Astrocyte of the cerebellum (primary cell): Measurements from ENCODE around the gene PTPN3.
A peak's percentile ranks its signal among the peaks of the same experiment; 100 is the strongest.

Experiments
- DNase-seq: peaks from one replicate; pipeline ENCODE4 v3.0.0-alpha.2; 2011; ENCODE audit warnings: low read depth
- H3K4me3 ChIP-seq: 2 replicates; pipeline ENCODE4 v1.5.1; 2011; ENCODE audit warnings: mild to moderate bottlenecking, low read depth, low read length, moderate library complexity
- CTCF ChIP-seq: IDR thresholded peaks from 2 replicates; pipeline ENCODE4 v1.5.1; 2012; ENCODE audit warnings: low read length, low read depth, moderate library complexity, mild to moderate bottlenecking; ENCODE audit errors: missing control alignments
- in situ Hi-C: cut with HindIII; loops from 2 replicates; pipeline ENCODE4 v1.10.0; 2017; ENCODE audit warnings: low sequenced_read_pairs

PTPN3 gene

GRCh38 chr9:109417054-109417453 lies 81.1 kb downstream of the PTPN3 start:
- TF ChIP-seq CTCF: no peak
- DNase-seq: no peak
- no peak overlapping the region for H3K4me3 ChIP-seq
- in situ Hi-C loops: no loop called here

- no peak for TF ChIP-seq CTCF
- H3K4me3 ChIP-seq: no peak overlapping the region
- no peak for DNase-seq
- in situ Hi-C loops: no loop called here
These were observed 81.9 kb downstream of the PTPN3 start for GRCh38 chr9:109416135-109416706.

GRCh38 chr9:109414125-109414785 lies 83.9 kb downstream of the PTPN3 start:
- DNase-seq: no peak
- no peak for TF ChIP-seq CTCF
- H3K4me3 ChIP-seq: no peak overlapping the region
- in situ Hi-C loops: no loop called here

- H3K4me3 ChIP-seq: no peak overlapping the region
- in situ Hi-C loops: no loop called here
- TF ChIP-seq CTCF: peak; percentile 86
- DNase-seq: peak; percentile 36
These were observed 86.2 kb downstream of the PTPN3 start for GRCh38 chr9:109411798-109412352.

- no peak for TF ChIP-seq CTCF
- in situ Hi-C loops: no loop called here
- no peak overlapping the region for H3K4me3 ChIP-seq
- DNase-seq: no peak
These were observed 86.9 kb downstream of the PTPN3 start for GRCh38 chr9:109411069-109411761.

GRCh38 chr9:109409773-109410397 lies 88.2 kb downstream of the PTPN3 start:
- H3K4me3 ChIP-seq: no peak overlapping the region
- in situ Hi-C loops: no loop called here
- no peak for DNase-seq
- peak; percentile 5 for TF ChIP-seq CTCF
